Measurements from ENCODE around the gene PCCA.

- TF ChIP-seq POLR2A (IDR thresholded peaks at IDR 0.05; ENCODE audit: low read depth, low read length) (no peak), POLR2AphosphoS5 (IDR thresholded peaks at IDR 0.05; ENCODE audit: low read depth, low read length) (no peak), TAF1 (IDR thresholded peaks at IDR 0.05; ENCODE audit: borderline replicate concordance, low read depth, low read length) (no peak)
Measured at GRCh38 chr13:100098445-100099116, 9.7 kb downstream of the PCCA start.

All from GM12892 (cell line).